GM18858 (cell line): ENCODE results near the gene TEDC1.

ENCODE experiments used
- ATAC-seq: cut with Tn5 transposase; IDR thresholded peaks from one replicate; pipeline ENCODE4 v1.9.1; 2021; ENCODE audit not compliant: unreplicated experiment

Gene TEDC1

DNA sequence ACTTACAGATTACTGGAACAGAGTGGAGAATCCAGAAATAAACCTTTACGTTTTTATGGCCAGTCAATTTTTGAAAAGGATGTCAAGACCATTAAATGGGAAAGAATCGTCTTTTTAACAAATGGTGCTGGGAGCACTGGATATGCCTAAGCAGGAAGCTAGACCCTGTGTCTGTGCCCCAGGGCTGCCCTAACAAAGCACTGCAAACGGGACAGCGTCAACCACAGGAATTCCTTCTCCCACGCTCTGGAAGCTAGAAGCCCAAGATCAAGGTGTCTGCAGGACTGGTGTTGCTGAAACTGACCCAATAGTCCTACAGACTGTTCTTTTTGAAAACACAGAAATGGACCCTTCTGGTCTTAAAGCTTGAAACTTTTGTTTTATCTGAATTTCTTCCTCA lies 26.1 kb downstream of the TEDC1 start:
- ATAC-seq: no peak

DNA sequence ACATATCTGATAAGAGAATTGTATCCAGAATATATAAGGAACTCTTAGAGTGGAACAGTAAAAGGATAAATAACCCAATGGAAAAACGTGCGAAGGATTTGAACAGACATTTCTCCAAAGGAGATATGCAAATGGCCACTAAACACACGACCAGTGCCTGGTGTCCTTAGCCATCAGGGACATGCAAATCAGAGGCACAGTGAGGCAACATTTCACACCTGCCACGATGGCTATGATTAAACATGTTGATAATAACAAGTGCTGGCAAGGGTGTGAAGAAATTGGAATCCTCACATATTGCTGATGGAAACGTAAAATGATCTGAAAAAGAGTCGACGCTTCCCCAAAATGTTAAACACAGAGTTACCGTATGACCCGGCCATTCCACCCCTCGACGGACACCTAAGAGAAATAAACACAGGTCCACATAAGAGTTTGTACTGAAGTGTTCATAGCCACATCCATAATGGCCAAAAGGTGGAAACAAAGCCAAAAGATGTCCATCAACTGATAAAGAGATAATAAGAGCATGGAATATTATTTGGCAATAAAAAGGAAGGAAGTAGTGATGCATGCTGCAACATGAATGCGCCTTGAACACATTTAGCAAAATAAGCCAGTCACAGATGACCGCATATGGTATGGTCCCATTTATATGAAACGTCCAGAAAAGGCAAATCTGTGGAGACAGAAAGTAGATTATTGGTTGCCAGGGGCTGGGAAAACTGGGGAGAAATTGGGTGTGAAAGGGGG lies 29.1 kb downstream of the TEDC1 start:
- ATAC-seq: no peak

DNA sequence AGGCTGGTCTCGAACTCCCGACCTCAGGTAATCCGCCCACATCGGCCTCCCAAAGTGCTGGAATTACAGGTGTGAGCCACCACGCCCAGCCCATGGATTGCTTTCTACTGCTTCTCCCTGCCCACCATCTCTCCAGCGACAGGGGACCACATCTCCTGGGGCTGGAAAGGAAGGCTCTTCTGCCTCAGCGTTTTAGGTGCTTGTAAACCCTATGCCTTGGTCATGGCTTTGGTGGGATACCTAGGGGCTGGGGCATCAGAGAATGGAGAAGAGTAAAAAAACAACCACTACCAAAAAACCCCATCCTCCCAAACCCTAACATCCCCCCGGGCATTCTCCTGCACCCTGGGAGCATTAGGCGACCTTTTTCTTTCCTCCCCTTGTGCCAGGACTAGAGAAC lies 34.3 kb downstream of the TEDC1 start:
- ATAC-seq: no peak

DNA sequence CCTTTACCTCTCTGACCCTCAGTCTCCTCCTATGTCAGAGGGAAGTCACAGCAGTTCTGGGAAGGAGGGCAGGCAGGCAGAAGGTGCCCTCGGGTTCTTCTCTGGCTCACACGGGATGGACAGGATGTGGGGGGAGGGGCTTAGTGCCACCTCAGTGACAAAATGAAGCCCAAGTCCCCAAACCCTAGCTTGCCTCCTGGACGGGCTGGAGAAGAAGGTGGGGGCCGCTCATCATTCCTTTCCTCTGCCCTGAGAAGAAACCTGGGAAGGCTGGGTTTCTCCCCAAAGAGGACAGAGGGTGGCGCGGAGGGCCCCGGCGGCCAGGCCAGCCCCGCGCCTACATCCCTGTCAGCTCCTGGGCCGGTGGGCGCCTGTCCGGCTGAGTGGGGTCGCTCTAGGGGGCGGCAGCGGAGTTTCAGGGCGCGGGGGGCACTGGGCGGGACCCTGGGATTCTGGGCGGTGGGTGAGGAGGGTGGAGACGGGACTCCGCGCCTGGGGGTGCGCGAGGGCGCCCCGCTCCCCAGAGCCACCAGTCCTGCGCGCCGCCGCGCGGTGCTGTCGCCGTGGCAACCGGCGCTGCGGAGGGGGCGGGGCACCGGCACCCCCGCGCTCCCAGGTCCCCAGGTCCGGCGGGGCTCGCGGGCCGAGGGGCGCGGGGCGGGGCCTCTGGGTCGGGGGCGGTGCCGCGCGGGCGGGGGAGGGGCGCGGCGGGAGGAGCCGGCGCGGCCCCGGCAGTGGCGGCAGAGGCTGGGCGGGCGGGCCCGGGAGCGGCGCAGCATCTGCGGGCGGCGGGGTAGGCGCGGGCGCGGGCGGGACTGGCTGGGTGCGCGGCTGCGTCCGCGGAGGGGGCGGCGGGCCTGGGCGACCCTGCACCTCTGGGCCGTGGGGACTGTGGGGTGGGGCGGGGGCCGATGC lies 35.1 kb downstream of the TEDC1 start, which contains the start of gene TMEM121:
Gene TMEM121, plus strand, starts transcription at position 723 of the 915 bp plus-strand sequence. CDS start 2,252 bp downstream, outside the sequence.
- ATAC-seq: no peak

DNA sequence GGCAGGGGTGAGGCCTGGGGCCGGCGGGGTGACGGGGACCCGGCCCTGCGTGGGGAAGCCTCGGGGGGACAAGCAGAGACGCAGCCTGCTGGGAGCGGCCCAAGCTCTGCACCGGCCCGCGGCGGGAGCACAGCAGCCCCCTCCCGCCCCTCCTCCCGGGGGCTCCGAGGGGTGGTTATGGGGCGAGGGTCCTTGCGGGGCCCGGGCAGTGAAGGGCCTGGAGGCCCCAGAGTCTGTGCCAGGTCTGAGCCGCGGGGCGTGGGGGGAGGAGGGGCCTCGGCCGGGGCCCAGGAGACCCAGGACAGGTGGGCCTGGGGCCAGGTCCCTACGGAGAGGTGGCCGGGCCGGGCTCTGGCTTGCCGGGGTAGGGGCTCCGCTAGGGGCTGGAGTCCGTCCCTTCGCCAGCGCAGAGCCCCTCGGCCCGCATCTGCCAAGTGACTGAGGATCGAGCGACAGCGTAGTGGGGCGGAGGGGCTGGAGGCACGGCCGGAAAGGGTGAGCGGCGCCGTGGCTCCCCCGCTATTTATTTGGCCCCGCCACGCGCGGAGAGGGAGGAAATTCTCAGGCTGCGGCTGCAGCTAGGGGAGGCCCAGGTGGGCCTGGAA lies 35.8 kb downstream of the TEDC1 start:
- no peak for ATAC-seq

DNA sequence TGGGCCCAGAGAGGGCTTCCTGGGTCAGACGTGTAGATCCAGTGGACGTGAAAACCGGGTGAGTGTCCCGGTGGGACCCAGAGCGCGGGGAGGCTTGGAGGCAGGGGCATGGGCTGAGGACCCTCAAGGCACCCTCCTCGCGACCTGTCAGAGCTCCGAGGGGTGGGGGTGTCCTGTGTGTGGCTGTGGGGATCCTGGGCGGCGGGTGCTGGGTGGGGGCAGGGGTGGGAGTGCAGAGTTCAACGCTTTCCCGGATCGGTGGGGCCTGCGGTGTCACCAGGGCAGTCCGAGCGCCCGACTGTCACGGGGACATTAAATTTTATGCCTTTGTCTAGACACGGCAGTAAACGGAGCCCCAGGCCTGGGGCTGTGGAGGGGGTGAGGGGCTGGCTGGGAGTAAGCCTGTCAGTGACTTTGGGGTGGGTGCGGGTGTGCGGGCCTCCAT lies 36.4 kb downstream of the TEDC1 start:
- ATAC-seq: no peak

DNA sequence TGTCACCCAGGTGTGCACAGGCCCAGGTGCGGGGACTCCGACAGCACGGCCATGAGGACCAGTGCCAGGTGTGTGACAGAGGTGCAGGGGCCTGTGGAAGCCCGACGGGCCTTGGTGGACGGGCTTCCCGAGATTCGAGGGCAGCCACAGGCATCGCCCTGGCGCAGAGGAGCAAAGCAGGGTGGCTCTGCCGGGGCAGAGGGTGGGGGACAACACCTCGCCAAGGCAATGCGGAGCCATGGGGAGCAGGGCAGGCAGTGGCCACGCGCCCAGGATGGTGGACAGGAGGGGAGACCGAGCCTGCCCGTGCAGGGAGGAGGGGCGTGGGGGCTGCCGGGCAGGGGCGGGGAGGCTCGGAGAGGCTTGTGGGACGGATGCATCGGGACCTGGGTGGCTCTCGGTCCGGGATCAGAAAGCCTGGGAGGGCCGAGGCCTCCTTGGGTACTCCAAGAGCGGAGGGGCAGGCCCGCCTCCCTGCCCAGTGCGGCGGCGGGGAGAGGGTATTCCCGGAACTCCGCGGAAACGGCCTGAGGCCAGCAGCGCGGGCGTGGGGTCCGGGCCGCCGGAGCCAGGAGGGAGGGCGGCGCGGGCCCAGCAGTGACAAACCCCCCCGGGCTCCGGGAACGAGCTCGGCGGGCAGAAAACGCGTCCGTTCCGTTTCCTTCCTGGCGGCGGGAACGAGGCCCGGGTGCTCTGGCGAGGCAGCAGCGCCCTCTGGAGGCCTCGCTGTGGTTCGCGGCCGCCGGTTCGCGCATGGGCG lies 37.0 kb downstream of the TEDC1 start:
- ATAC-seq: no peak

DNA sequence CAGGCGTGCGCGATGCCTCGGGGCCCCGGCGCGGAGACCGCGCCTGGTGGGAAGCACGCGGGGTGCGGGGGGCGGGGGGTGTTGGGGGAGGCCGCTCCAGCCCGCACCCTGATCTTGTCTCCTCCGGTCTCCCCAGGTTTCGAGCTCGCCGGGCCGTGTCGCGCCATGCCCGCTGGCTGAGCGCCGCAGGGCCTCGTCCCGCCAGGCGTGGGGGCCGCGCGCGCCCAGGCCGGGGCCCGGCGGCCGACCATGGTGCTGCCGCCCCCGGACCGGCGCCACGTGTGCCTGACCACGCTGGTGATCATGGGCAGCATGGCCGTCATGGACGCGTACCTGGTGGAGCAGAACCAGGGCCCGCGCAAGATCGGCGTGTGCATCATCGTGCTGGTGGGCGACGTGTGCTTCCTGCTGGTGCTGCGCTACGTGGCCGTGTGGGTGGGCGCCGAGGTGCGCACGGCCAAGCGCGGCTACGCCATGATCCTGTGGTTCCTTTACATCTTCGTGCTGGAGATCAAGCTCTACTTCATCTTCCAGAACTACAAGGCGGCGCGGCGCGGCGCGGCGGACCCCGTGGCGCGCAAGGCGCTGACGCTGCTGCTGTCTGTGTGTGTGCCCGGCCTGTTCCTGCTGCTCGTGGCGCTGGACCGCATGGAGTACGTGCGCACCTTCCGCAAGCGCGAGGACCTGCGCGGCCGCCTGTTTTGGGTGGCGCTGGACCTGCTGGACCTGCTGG lies 37.7 kb downstream of the TEDC1 start:
- ATAC-seq: no peak

DNA sequence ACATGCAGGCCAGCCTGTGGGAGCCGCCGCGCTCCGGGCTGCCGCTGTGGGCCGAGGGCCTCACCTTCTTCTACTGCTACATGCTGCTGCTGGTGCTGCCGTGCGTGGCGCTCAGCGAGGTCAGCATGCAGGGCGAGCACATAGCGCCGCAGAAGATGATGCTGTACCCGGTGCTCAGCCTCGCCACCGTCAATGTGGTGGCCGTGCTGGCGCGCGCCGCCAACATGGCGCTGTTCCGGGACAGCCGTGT lies 38.2 kb downstream of the TEDC1 start:
- ATAC-seq: no peak

DNA sequence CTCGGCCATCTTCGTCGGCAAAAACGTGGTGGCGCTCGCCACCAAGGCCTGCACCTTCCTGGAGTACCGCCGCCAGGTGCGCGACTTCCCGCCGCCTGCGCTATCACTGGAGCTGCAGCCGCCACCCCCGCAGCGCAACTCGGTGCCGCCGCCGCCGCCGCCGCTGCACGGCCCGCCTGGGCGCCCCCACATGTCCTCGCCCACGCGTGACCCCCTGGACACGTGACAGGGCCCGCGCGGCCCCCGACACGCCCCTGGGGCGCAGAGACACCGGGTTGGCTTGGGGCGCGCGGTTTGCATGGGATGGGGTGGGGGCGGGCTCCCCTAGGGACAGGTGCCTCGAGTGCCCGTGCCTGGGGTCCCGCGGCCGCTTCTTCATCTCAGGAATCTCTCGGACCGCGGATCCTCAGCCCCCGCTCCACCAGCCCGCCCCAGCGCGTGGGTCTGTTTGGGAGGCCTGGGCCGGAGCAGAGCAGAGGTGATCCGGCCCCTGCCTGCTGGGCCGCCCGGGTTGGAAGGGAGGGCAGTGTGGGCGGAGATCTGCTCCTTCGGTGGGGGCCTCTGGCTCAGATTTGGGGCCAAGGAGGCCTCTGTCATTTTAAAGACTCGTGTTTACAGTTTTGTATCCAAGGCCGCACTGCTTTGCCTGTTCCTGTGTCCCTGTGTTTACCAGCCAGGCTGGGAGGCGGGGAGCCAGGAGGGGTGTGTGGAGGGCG lies 38.7 kb downstream of the TEDC1 start:
- ATAC-seq: no peak

DNA sequence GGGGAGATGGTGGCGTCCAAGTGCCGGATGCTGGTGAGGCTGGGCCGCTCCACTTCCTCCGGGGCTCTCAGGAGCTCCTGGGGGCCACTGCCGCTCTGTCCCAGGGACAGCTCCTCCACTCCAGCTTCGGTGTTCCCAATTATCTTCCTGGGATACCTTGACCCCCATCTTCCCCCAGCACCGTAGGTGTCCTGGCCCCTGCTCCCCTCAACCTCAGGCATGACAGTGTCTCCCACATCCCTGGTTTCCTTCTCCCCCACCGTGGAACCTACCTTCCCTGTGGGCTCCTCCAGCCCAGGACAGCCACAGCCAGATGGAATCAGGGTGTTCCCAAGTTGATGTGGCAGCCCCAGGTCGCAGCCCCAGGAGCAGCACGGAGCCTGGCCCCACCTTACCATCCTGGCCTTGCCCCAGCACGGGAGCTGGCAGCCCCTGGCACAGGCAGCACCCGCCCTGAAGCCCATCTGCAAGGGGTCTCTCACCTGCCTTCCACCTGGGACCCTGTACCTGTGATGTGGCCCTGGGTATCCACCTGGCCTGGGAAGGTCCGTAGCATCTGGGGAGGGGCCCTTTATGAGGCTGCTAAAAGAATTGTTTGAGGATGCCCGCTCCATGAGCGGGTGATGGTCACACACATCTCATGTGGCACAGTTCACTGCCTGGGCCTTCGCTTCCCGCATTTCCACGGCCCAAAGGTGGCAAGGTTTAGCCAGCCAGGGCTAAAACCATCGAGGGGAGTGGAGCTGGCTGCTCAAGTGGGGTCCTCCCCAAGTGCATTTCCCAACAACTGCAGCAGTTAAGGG lies 39.4 kb downstream of the TEDC1 start:
- ATAC-seq: no peak

DNA sequence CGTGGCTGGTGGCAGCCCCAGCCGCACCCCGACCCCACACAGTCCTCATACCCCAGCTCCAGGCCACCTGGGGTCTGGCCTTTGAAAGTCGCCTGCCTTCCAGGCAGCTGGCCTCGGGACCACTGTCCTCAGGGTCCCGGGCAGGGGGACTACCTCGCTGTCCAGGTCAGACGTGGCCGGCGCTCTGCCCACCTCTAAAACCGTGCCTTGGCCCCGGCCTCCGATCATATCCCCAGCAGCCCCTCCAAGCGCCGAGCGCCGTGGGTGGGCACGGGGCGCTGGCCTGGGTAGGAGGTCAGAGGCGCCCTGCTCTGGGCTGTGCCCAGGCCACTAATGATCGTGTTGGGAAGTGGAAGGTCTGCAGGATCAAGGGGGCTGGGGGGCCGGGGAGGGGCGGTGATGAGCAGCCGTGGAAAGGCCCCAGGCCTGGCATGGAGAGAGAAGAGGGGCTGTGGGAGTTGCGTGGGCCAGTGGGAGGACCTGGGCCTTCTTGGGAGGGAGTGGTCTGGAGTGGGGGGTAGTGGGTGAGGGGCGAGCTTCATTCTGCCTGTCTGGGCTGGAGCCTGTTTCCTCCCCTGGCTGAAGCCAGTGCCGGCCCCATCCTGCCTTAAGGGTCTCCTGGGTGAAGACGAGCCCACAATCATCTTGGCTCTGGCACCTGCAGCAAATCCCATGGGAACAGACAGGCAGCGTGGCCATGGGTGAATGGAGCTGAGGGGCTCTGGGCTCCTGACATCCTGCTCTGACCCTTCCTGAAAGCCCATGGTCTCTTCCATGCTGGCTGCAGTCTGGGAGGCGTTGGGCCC lies 40.2 kb downstream of the TEDC1 start:
- ATAC-seq: no peak

DNA sequence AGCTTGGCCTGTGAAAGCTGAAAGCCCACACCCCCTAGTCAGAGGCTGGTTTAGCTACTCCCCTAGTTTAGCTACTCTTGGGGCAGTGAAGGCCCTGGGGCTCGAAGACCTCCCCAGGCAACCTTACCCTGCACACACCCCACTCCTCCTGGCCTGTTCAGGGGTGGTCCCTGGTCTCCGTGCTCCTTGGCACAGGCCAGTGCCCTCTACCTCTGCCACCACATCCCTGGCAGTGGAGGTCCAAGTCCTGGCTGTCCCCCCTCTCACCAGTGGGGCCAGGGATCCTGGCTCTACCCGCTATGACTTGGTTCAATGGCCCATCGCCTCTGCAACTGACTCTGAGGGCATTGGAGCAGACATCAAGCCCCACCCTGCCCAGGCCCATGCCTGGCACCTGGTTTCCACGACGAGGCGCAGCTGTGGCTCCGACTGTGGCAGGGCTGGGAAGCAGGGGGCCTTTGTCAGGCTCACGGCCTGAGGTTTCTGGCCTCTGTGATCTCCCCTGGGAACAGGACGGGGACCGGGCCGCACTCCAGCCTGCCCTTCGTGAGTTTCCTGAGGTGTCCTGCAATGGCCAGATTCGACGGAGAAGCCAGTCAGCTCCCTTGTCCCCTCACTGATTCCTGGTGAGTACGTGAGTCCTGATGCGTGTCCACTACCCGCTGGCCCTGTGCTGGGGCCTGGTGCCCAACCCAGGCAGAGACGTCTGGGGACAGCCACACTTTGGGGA lies 41.0 kb downstream of the TEDC1 start:
- ATAC-seq: no peak

DNA sequence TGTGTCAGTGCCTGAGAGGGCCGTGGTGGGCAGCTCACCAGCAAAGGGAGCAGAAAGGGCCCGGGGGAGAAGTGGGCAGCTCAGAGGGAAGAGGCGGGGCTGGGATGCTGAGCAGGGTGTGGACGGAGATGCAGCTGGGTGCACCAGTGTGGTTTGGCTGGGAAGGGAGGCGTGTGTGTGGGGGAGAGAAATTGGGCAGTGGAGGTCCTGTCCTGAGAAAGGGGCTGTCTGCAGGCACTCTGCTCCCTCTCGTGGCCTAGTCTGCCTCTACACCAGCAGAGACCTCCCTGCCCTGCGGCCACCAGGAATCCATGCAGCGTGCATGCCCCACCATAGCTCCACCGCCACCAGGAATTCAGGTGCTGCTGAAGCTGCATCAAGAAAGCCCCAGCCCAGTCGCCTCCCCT lies 41.7 kb downstream of the TEDC1 start:
- no peak for ATAC-seq

DNA sequence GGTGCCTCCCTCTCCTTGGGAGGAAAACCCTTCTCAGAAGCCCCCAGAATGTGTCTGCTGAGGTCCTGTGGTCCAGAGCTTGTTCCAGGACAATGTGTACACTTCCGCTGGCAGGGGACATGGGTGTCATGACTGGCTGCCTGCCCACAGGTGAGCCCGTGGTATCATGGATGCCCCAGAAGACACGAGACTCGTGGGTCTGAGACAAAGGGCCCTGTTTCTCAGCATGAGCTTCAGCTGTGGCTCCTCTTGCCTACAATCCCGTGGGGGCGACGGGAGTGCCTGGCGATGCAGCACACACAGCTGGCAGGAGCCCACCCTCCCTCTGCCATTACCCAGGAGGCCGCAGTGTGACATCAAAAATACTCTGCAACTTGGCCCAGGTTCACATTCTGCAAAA lies 42.3 kb downstream of the TEDC1 start:
- ATAC-seq: no peak

DNA sequence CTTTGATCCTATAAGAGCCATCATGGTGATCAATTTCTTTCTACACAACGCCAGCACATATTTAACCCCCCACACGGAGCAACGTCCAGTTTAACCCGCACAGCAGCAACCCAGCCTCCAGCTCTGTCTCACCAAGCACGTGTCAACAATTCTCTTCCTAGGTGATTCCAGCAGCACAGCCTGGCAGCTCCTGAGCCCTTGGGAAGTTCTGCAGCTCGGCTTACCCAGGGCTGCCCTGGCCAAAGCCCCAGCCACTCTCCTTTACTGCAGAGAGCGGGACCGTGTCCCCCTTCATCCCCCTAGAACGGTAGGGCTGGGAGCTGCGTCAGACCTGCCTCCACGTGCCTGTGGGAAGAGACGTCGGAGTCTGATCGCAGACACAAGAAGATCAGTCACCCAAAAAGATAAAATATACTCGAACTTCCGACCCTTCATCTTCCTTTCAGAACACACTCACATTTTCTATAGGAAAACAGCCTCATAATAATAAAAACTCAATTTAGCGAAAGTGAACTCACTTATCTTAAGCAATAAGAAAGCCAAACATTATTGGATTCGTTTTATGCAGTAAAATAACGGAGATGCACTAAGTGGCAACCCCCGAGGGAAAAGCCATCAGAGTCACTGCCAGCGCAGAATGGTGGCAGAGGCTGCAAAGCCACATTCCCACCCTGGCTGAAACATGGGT lies 42.9 kb downstream of the TEDC1 start:
- no peak for ATAC-seq

DNA sequence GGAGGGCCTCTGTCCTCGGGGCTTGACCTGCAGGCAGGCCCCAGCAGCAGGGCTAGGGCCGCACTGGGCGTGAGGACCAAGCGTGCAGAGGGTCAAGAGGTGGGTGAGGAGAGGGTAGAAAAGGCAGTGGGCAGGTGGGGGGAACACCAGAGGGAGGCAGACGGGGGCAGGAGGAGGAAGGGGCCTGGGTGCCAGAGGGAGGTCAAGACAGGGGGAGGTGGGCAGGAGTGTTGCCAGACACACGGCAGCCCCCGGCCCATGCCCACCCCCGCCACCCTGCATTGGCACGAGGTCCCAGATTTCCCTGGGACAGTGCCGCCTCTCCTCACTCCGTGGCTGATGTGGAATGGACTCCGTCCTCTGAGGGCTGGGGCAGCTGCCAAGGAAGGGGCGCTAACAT lies 43.5 kb downstream of the TEDC1 start:
- ATAC-seq: no peak
